Tibial artery (tissue), 4 donors: ENCODE data around the gene PCDHGA2.

Experiments
- DNase-seq, 2 donors: peaks; one replicate each; pipeline ENCODE4 v3.0.0-alpha.2; 2019
- H3K27ac ChIP-seq, 2 donors: fragments of 200-600 bp; sonication (generic) in 1 of 2; 1 replicate in 1 of 2; 2 replicates in 1 of 2; pipeline ENCODE4 v1.5.1; 2018 to 2019; ENCODE audit warnings: mild to moderate bottlenecking in 1 of 2
- H3K27me3 ChIP-seq, 2 donors: fragments of 200-600 bp; sonication (generic) in 1 of 2; one replicate each; pipeline versions ENCODE4 v1.5.1 to v1.6.0; 2016 to 2019
- H3K36me3 ChIP-seq, 3 donors: fragments of 200-600 bp; sonication (generic) in 2 of 3; one replicate each; pipeline ENCODE4 v1.5.1; 2016 to 2019; ENCODE audit warnings: mild to moderate bottlenecking in 2 of 3
- H3K4me1 ChIP-seq, 4 donors: fragments of 200-600 bp; sonication (generic) in 2 of 4; 1 replicate in 3 of 4; 2 replicates in 1 of 4; pipeline ENCODE4 v1.5.1; 2016 to 2019
- H3K4me3 ChIP-seq, 2 donors: fragments of 200-600 bp; sonication (generic) in 1 of 2; 1 replicate in 1 of 2; 2 replicates in 1 of 2; pipeline ENCODE4 v1.5.1; 2018 to 2019; ENCODE audit warnings: mild to moderate bottlenecking in 2 of 2
- H3K9me3 ChIP-seq, 3 donors: fragments of 200-600 bp; sonication (generic) in 1 of 3; one replicate each; pipeline ENCODE4 v1.5.1; 2016 to 2019
- CTCF ChIP-seq, 2 experiments: fragments of 200-600 bp in 1 of 2; fragments of 450-650 bp in 1 of 2; IDR thresholded peaks; one replicate each; pipeline ENCODE4 v1.5.1; 2017 to 2019; ENCODE audit warnings: antibody characterized with exemption in 2 of 2, mild to moderate bottlenecking in 1 of 2, moderate library complexity in 1 of 2
- intact Hi-C: fragments of 100-400 bp; cut with DNase I; formaldehyde crosslinking; loops from one replicate; pipeline ENCODE4 v1.15.0; 2023; ENCODE audit warnings: low total_unique reads

PCDHGA2 gene

GRCh38 chr5:141362719-141363118, 24.2 kb downstream of the PCDHGA2 start:
- Histone ChIP-seq H3K4me3 (no peak overlapping the region), H3K27ac (no peak overlapping the region), H3K36me3 (peaks cover 0 to 39% (median 34%) of the 10 kb centered on the region in 3 donors), H3K9me3 (peaks cover 21 to 99% (median 87%) of the 10 kb centered on the region in 3 donors), H3K27me3 (peaks cover 0 to 3% of the 10 kb centered on the region in 2 donors), H3K4me1 (no peaks in the 10 kb centered on the region)
- DNase-seq: no peak
- TF ChIP-seq CTCF (IDR thresholded peaks at IDR 0.05): no peak
- intact Hi-C loops: no loop called here

- intact Hi-C loops: no loop called here
- Histone ChIP-seq H3K4me1 (no peaks in the 10 kb centered on the region), H3K27me3 (peaks cover 0 to 3% of the 10 kb centered on the region in 2 donors), H3K27ac (no peak within 1 kb of the TSS), H3K9me3 (peaks cover 21 to 98% (median 84%) of the 10 kb centered on the region in 3 donors), H3K4me3 (peak within 1 kb of the TSS; percentile 14 to 29), H3K36me3 (peaks cover 0 to 34% (median 34%) of the 10 kb centered on the region in 3 donors)
- TF ChIP-seq CTCF (IDR thresholded peaks at IDR 0.05): no peak
- no peak for DNase-seq
Measured at GRCh38 chr5:141363952-141364660, 25.5 kb downstream of the PCDHGA2 start, which contains the start of gene PCDHGA5. TSS of gene PCDHGA5 (plus strand) at chr5:141364162. CDS start at chr5:141364331, 169 bp downstream.

- H3K36me3 ChIP-seq: peaks cover 0 to 46% (median 37%) of the 10 kb centered on the region in 3 donors
- H3K27me3 ChIP-seq: peaks cover 0 to 3% of the 10 kb centered on the region in 2 donors
- H3K4me3 ChIP-seq: no peak overlapping the region
- intact Hi-C loops: no loop called here
- no peak for DNase-seq
- no peak for TF ChIP-seq CTCF (IDR thresholded peaks at IDR 0.05)
- H3K4me1 ChIP-seq: no peaks in the 10 kb centered on the region
- H3K9me3 ChIP-seq: peaks cover 21 to 98% (median 87%) of the 10 kb centered on the region in 3 donors
- H3K27ac ChIP-seq: no peak overlapping the region
Measured at GRCh38 chr5:141366016-141366896, 27.7 kb downstream of the PCDHGA2 start.

- Histone ChIP-seq H3K4me3 (peak within 1 kb of the TSS; percentile 28 to 35), H3K27ac (no peak within 1 kb of the TSS), H3K4me1 (no peaks in the 10 kb centered on the region), H3K9me3 (peaks cover 17 to 99% (median 89%) of the 10 kb centered on the region in 3 donors), H3K36me3 (peaks cover 0 to 67% (median 41%) of the 10 kb centered on the region in 3 donors), H3K27me3 (no peaks in the 10 kb centered on the region)
- intact Hi-C loops: no loop called here
- peak in 1 of 2 experiments; percentile 28 for TF ChIP-seq CTCF (IDR thresholded peaks at IDR 0.05)
- peak in 1 of 2 donors; percentile 37 for DNase-seq
Measured at GRCh38 chr5:141369994-141370848, 31.7 kb downstream of the PCDHGA2 start, which contains the start of gene PCDHGB3. TSS of gene PCDHGB3 (plus strand) at chr5:141370242. CDS start at chr5:141370395, 153 bp downstream.
